ENCODE measurements around the gene CUL4A. TPM values are rescaled to one million over a fixed set of nuclear protein-coding genes. Genes with fewer than 3 reads are reported as not detected.

The CUL4A gene
- total and polyA plus RNA-seq, 2 donors (not counting 1 experiment from before 2014, with no cell fraction given): 107 to 126 TPM

DNA sequence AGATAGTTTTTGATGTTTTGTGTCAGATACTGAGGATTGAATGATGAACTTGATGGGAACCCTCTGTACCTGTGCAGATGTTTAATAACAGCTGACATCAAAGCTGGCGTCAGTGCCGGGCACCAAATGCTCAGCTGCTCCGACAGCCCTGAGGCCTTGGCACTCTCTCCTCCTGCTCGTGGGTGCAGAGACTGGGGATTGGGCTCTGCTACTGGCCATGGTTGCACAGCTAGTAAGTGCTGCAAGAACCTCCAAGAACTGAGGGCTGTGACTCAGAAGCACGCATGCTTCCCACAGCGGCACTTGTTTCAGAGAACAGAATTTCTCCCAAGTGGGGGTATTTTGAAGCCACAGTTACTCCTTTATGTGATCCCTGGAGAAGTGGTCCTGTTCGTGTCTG is 93.6 kb downstream of the CUL4A start:
- TF ChIP-seq EZH2 (IDR thresholded peaks at IDR 0.05; ENCODE audit: low read length, missing control alignments): no peak
- TF ChIP-seq, protein P1, sequence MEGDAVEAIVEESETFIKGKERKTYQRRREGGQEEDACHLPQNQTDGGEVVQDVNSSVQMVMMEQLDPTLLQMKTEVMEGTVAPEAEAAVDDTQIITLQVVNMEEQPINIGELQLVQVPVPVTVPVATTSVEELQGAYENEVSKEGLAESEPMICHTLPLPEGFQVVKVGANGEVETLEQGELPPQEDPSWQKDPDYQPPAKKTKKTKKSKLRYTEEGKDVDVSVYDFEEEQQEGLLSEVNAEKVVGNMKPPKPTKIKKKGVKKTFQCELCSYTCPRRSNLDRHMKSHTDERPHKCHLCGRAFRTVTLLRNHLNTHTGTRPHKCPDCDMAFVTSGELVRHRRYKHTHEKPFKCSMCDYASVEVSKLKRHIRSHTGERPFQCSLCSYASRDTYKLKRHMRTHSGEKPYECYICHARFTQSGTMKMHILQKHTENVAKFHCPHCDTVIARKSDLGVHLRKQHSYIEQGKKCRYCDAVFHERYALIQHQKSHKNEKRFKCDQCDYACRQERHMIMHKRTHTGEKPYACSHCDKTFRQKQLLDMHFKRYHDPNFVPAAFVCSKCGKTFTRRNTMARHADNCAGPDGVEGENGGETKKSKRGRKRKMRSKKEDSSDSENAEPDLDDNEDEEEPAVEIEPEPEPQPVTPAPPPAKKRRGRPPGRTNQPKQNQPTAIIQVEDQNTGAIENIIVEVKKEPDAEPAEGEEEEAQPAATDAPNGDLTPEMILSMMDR (conservative IDR thresholded peaks at IDR 0.05 in 1 of 2, IDR thresholded peaks at IDR 0.05 in 1 of 2; ENCODE audit: low read depth in 1 of 2, low read length in 2 of 2): no peak
- H3K4me2 ChIP-seq (ENCODE audit: extremely low read depth, insufficient read depth, low read length): no peak overlapping the region
- no peak overlapping the region for H2AFZ ChIP-seq (ENCODE audit: low read length)
- no peak overlapping the region for H3K4me3 ChIP-seq (replicated peaks in 1 of 4; ENCODE audit: control extremely low read depth in 1 of 4, insufficient read depth in 1 of 4, low read depth in 3 of 4, low read length in 4 of 4)
- no peaks in the 10 kb centered on the region for H3K27me3 ChIP-seq (ENCODE audit: control insufficient read depth, insufficient read depth, low read length)
- H3K36me3 ChIP-seq (ENCODE audit: control insufficient read depth, insufficient read depth, low read length): no peaks in the 10 kb centered on the region
- peaks cover 83% of the 10 kb centered on the region for H3K79me2 ChIP-seq (ENCODE audit: control insufficient read depth, insufficient read depth, low read length)
- no peaks in the 10 kb centered on the region for H4K20me1 ChIP-seq (ENCODE audit: control insufficient read depth, extremely low read depth, insufficient read depth, low read length)
- no peak overlapping the region for H3K9ac ChIP-seq (ENCODE audit: insufficient read depth, low read length)
- H3K4me1 ChIP-seq (ENCODE audit: control insufficient read depth, extremely low read depth, insufficient read depth, low read length): no peaks in the 10 kb centered on the region
- no peak overlapping the region for H3K27ac ChIP-seq (ENCODE audit: insufficient read depth, low read length)
- no peaks in the 10 kb centered on the region for H3K9me3 ChIP-seq (ENCODE audit: control insufficient read depth, insufficient read depth, low read depth, low read length)
- DNase-seq (ENCODE audit: low read depth in 2 of 2): no peak

DNA sequence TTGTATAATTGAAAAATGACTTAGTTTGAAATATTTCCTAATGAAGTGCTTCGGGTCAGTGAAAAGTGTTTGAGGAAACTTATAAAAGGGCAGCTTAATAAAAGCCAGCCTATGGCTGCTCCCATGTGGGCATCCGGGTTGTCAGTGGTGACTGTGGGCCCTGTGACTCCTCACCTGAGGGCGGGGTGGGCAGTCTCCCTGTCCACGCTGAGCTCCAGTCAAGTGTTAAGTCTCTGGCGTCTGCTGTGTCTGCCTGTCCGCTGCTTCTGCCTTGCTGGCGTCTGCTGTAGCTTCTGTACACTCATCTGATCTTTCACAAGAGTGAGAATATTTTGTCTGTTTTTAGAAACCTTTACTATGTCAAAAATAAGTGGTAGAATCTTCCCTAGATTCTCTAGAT is 94.7 kb downstream of the CUL4A start:
- H3K79me2 ChIP-seq (ENCODE audit: control insufficient read depth, insufficient read depth, low read length): peaks cover 74% of the 10 kb centered on the region
- H3K4me2 ChIP-seq (ENCODE audit: extremely low read depth, insufficient read depth, low read length): no peak overlapping the region
- H2AFZ ChIP-seq (ENCODE audit: low read length): no peak overlapping the region
- no peak overlapping the region for H3K9ac ChIP-seq (ENCODE audit: insufficient read depth, low read length)
- no peaks in the 10 kb centered on the region for H3K27me3 ChIP-seq (ENCODE audit: control insufficient read depth, insufficient read depth, low read length)
- no peak for TF ChIP-seq EZH2 (IDR thresholded peaks at IDR 0.05; ENCODE audit: low read length, missing control alignments)
- TF ChIP-seq, protein P1 (conservative IDR thresholded peaks at IDR 0.05 in 1 of 2, IDR thresholded peaks at IDR 0.05 in 1 of 2; ENCODE audit: low read depth in 1 of 2, low read length in 2 of 2): no peak
- no peak overlapping the region for H3K4me3 ChIP-seq (replicated peaks in 1 of 4; ENCODE audit: control extremely low read depth in 1 of 4, insufficient read depth in 1 of 4, low read depth in 3 of 4, low read length in 4 of 4)
- no peaks in the 10 kb centered on the region for H3K4me1 ChIP-seq (ENCODE audit: control insufficient read depth, extremely low read depth, insufficient read depth, low read length)
- no peak for DNase-seq (ENCODE audit: low read depth in 2 of 2)
- no peaks in the 10 kb centered on the region for H3K36me3 ChIP-seq (ENCODE audit: control insufficient read depth, insufficient read depth, low read length)
- no peaks in the 10 kb centered on the region for H4K20me1 ChIP-seq (ENCODE audit: control insufficient read depth, extremely low read depth, insufficient read depth, low read length)
- H3K9me3 ChIP-seq (ENCODE audit: control insufficient read depth, insufficient read depth, low read depth, low read length): no peaks in the 10 kb centered on the region
- no peak overlapping the region for H3K27ac ChIP-seq (ENCODE audit: insufficient read depth, low read length)

- Histone ChIP-seq H3K9me3 (ENCODE audit: control insufficient read depth, insufficient read depth, low read depth, low read length) (no peaks in the 10 kb centered on the region), H3K4me1 (ENCODE audit: control insufficient read depth, extremely low read depth, insufficient read depth, low read length) (no peaks in the 10 kb centered on the region), H3K4me2 (ENCODE audit: extremely low read depth, insufficient read depth, low read length) (no peak overlapping the region), H3K4me3 (replicated peaks in 1 of 4; ENCODE audit: control extremely low read depth in 1 of 4, insufficient read depth in 1 of 4, low read depth in 3 of 4, low read length in 4 of 4) (no peak overlapping the region), H3K36me3 (ENCODE audit: control insufficient read depth, insufficient read depth, low read length) (no peaks in the 10 kb centered on the region), H3K9ac (ENCODE audit: insufficient read depth, low read length) (no peak overlapping the region), H4K20me1 (ENCODE audit: control insufficient read depth, extremely low read depth, insufficient read depth, low read length) (no peaks in the 10 kb centered on the region), H3K27me3 (ENCODE audit: control insufficient read depth, insufficient read depth, low read length) (no peaks in the 10 kb centered on the region), H3K79me2 (ENCODE audit: control insufficient read depth, insufficient read depth, low read length) (peaks cover 65% of the 10 kb centered on the region), H3K27ac (ENCODE audit: insufficient read depth, low read length) (no peak overlapping the region), H2AFZ (ENCODE audit: low read length) (no peak overlapping the region)
- no peak for TF ChIP-seq EZH2 (IDR thresholded peaks at IDR 0.05; ENCODE audit: low read length, missing control alignments)
- TF ChIP-seq, protein P1 (conservative IDR thresholded peaks at IDR 0.05 in 1 of 2, IDR thresholded peaks at IDR 0.05 in 1 of 2; ENCODE audit: low read depth in 1 of 2, low read length in 2 of 2): no peak
- peak; percentile 34 to 79 for DNase-seq (ENCODE audit: low read depth in 2 of 2)
Measured at GRCh38 chr13:113305208-113305607, 95.8 kb downstream of the CUL4A start.

Measured in fibroblast of lung (primary cell).